Measurements from ENCODE around the gene HSPG2. TPM values are rescaled to one million over a fixed set of nuclear protein-coding genes. Genes with fewer than 3 reads are reported as not detected.

The HSPG2 gene
- total and polyA plus RNA-seq, 2 of the 13 experiments (the other 11 are each of a cell fraction or from before 2014, with no cell fraction given), result 9.1 to 13.1 TPM

DNA sequence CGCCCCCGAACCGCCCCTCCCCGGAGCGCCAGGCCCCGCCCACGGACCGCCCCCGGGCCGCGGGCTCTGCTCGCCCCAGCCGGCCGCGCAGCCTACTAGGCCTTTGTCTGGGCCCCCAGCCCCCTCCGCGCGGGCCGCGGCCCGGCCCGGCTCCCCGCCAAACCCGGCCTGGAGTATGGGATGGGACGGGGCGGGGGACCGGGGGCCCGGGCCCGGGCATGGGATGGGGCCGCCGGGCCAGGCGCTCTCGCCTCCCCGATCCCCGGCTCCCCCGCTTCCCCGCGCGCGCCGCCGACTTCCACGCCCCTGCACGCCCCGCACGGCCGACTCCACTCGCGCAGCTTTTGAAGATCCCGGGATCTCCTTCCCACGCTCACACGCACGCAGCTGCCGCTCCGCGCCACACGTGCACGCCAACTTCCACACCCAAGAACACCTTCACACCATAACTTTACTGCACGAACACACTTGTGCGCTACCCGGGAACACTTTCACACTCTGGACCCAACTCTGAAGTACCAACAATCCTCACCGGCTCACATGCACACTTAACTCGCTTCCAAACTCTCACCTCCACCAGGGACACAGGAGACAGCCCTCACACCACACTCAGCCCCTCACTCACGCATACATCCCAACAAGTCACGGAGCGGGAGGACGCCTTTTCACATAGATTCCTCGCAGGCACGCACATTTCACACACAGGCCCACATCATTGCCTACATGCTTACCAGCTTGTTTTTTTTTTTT lies 437 bp upstream of the HSPG2 start (continued):
- TF ChIP-seq ZIK1 (CRISPR knock-in tag; IDR thresholded peaks at IDR 0.05; ENCODE audit: borderline replicate concordance, low read depth), result no peak
- TF ChIP-seq IRX3 (CRISPR knock-in tag; IDR thresholded peaks at IDR 0.05; ENCODE audit: borderline replicate concordance, low read depth), result no peak
- no peak for TF ChIP-seq RCOR2 (CRISPR knock-in tag; IDR thresholded peaks at IDR 0.05)
- no peak for TF ChIP-seq ZNF781 (CRISPR knock-in tag; IDR thresholded peaks at IDR 0.05; ENCODE audit: borderline replicate concordance, not compliant biosample characterization)
- TF ChIP-seq NR3C1 (CRISPR knock-in tag; IDR thresholded peaks at IDR 0.05), result no peak
- no peak for TF ChIP-seq CCAR2 (optimal IDR thresholded peaks at IDR 0.05; ENCODE audit: low read depth, low read length)
- TF ChIP-seq, protein P1, sequence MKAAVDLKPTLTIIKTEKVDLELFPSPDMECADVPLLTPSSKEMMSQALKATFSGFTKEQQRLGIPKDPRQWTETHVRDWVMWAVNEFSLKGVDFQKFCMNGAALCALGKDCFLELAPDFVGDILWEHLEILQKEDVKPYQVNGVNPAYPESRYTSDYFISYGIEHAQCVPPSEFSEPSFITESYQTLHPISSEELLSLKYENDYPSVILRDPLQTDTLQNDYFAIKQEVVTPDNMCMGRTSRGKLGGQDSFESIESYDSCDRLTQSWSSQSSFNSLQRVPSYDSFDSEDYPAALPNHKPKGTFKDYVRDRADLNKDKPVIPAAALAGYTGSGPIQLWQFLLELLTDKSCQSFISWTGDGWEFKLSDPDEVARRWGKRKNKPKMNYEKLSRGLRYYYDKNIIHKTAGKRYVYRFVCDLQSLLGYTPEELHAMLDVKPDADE (CRISPR knock-in tag; IDR thresholded peaks at IDR 0.05), result no peak
- no peak for TF ChIP-seq ATF7 (IDR thresholded peaks at IDR 0.05)
- no peak for TF ChIP-seq ATF7 (CRISPR knock-in tag; IDR thresholded peaks at IDR 0.05)
- no peak for TF ChIP-seq NFE2 (CRISPR knock-in tag; IDR thresholded peaks at IDR 0.05)
- no peak for TF ChIP-seq POLR2AphosphoS2 (IDR thresholded peaks at IDR 0.05; ENCODE audit: low read depth, low read length)
- TF ChIP-seq DMAP1 (CRISPR knock-in tag; IDR thresholded peaks at IDR 0.05), result 0 out of 2 replicates have a peak, but pooled peaks have one; percentile 32
- TF ChIP-seq TCF7 (IDR thresholded peaks at IDR 0.05; ENCODE audit: low read depth), result no peak
- TF ChIP-seq, protein P2, sequence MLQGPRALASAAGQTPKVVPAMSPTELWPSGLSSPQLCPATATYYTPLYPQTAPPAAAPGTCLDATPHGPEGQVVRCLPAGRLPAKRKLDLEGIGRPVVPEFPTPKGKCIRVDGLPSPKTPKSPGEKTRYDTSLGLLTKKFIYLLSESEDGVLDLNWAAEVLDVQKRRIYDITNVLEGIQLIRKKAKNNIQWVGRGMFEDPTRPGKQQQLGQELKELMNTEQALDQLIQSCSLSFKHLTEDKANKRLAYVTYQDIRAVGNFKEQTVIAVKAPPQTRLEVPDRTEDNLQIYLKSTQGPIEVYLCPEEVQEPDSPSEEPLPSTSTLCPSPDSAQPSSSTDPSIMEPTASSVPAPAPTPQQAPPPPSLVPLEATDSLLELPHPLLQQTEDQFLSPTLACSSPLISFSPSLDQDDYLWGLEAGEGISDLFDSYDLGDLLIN (CRISPR knock-in tag; IDR thresholded peaks at IDR 0.05; ENCODE audit: borderline replicate concordance), result no peak
- no peak for TF ChIP-seq ZNF562 (CRISPR knock-in tag; IDR thresholded peaks at IDR 0.05; ENCODE audit: borderline replicate concordance)
- no peak for TF ChIP-seq CCDC6 (CRISPR knock-in tag; IDR thresholded peaks at IDR 0.05)
- TF ChIP-seq, protein P3, sequence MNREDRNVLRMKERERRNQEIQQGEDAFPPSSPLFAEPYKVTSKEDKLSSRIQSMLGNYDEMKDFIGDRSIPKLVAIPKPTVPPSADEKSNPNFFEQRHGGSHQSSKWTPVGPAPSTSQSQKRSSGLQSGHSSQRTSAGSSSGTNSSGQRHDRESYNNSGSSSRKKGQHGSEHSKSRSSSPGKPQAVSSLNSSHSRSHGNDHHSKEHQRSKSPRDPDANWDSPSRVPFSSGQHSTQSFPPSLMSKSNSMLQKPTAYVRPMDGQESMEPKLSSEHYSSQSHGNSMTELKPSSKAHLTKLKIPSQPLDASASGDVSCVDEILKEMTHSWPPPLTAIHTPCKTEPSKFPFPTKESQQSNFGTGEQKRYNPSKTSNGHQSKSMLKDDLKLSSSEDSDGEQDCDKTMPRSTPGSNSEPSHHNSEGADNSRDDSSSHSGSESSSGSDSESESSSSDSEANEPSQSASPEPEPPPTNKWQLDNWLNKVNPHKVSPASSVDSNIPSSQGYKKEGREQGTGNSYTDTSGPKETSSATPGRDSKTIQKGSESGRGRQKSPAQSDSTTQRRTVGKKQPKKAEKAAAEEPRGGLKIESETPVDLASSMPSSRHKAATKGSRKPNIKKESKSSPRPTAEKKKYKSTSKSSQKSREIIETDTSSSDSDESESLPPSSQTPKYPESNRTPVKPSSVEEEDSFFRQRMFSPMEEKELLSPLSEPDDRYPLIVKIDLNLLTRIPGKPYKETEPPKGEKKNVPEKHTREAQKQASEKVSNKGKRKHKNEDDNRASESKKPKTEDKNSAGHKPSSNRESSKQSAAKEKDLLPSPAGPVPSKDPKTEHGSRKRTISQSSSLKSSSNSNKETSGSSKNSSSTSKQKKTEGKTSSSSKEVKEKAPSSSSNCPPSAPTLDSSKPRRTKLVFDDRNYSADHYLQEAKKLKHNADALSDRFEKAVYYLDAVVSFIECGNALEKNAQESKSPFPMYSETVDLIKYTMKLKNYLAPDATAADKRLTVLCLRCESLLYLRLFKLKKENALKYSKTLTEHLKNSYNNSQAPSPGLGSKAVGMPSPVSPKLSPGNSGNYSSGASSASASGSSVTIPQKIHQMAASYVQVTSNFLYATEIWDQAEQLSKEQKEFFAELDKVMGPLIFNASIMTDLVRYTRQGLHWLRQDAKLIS (CRISPR knock-in tag; IDR thresholded peaks at IDR 0.05), result no peak
- TF ChIP-seq FOXP1 (IDR thresholded peaks at IDR 0.05), result no peak
- TF ChIP-seq FOXP1 (CRISPR knock-in tag; IDR thresholded peaks at IDR 0.05), result no peak
- no peak for TF ChIP-seq NFE2L2 (IDR thresholded peaks at IDR 0.05; ENCODE audit: low read length)
- TF ChIP-seq RARA (CRISPR knock-in tag; IDR thresholded peaks at IDR 0.05), result no peak
- TF ChIP-seq, protein P4, sequence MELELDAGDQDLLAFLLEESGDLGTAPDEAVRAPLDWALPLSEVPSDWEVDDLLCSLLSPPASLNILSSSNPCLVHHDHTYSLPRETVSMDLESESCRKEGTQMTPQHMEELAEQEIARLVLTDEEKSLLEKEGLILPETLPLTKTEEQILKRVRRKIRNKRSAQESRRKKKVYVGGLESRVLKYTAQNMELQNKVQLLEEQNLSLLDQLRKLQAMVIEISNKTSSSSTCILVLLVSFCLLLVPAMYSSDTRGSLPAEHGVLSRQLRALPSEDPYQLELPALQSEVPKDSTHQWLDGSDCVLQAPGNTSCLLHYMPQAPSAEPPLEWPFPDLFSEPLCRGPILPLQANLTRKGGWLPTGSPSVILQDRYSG (CRISPR knock-in tag; IDR thresholded peaks at IDR 0.05), result no peak
- TF ChIP-seq ZNF496 (CRISPR knock-in tag; IDR thresholded peaks at IDR 0.05; ENCODE audit: insufficient replicate concordance), result no peak
